ENCODE measurements around the gene MRPL36. TPM values are rescaled to one million over a fixed set of nuclear protein-coding genes. Genes with fewer than 3 reads are reported as not detected.

MRPL36 gene
- total RNA-seq, 1 experiment from 2014 or later, result 79.9 TPM

DNA sequence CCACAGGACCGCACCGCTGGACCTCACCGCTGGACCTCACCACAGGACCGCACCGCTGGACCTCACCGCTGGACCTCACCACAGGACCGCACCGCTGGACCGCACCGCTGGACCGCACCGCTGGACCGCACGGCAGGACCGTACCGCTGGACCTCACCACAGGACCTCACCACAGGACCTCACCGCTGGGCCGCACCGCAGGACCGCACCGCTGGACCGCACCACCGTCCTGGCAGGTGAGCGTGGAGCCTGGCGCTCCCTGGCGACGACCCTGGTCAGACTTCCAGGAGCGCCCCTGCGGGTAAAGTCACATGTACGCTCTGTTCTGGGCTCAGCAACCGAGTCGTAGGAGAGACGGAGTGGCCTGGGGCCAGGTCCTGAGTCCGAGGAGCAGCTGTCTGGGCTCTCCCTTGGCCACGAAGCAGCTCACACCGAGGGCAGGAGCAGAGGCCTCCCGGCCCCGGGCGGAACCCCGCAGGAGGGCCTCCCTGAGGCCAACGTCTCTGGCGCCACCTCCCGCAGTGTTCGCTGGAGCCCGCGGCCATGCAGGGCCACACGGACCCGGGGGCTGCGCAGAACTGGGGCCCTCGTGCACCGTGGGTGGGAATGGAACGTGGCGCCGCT lies 30.5 kb downstream of the MRPL36 start:
- ChIA-PET CTCF (no interaction called here), POLR2A (no interaction called here)
- no peaks in the 10 kb centered on the region for H3K27me3 ChIP-seq (ENCODE audit: control insufficient read depth, insufficient read depth, low read length)
- H3K27ac ChIP-seq (ENCODE audit: low read length), result no peak overlapping the region
- no peaks in the 10 kb centered on the region for H3K9me3 ChIP-seq (ENCODE audit: control insufficient read depth, insufficient read depth, low read depth, low read length)
- in situ Hi-C loops (cut with HindIII; ENCODE audit: low pct_unique_long_range_greater_than_20kb, low sequenced_read_pairs) (no loop called here), intact Hi-C loops (cut with micrococcal nuclease; ENCODE audit: unreplicated experiment) (no loop called here)
- ATAC-seq (no peak), DNase-seq (ENCODE audit: low read depth, low spot score) (no peak)
- no TSS peak for BruUV-seq (replicated peaks)
- H3K36me3 ChIP-seq (ENCODE audit: control insufficient read depth, insufficient read depth, low read length), result no peaks in the 10 kb centered on the region
- H3K4me1 ChIP-seq (ENCODE audit: control insufficient read depth, insufficient read depth, low read length), result 0 out of 2 replicates have a peak, but pooled peaks cover 4% of the 10 kb centered on the region
- H3K4me3 ChIP-seq (ENCODE audit: low read depth in 2 of 2, low read length in 2 of 2), result no peak overlapping the region
- TF ChIP-seq, protein P1, sequence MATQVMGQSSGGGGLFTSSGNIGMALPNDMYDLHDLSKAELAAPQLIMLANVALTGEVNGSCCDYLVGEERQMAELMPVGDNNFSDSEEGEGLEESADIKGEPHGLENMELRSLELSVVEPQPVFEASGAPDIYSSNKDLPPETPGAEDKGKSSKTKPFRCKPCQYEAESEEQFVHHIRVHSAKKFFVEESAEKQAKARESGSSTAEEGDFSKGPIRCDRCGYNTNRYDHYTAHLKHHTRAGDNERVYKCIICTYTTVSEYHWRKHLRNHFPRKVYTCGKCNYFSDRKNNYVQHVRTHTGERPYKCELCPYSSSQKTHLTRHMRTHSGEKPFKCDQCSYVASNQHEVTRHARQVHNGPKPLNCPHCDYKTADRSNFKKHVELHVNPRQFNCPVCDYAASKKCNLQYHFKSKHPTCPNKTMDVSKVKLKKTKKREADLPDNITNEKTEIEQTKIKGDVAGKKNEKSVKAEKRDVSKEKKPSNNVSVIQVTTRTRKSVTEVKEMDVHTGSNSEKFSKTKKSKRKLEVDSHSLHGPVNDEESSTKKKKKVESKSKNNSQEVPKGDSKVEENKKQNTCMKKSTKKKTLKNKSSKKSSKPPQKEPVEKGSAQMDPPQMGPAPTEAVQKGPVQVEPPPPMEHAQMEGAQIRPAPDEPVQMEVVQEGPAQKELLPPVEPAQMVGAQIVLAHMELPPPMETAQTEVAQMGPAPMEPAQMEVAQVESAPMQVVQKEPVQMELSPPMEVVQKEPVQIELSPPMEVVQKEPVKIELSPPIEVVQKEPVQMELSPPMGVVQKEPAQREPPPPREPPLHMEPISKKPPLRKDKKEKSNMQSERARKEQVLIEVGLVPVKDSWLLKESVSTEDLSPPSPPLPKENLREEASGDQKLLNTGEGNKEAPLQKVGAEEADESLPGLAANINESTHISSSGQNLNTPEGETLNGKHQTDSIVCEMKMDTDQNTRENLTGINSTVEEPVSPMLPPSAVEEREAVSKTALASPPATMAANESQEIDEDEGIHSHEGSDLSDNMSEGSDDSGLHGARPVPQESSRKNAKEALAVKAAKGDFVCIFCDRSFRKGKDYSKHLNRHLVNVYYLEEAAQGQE (IDR thresholded peaks at IDR 0.05; ENCODE audit: insufficient read depth in 1 of 2, low read depth in 2 of 2, low read length in 1 of 2), result no peak
- TF ChIP-seq SIN3A (IDR thresholded peaks at IDR 0.05; ENCODE audit: borderline replicate concordance, insufficient read depth, low read depth, low read length) (no peak), POLR2AphosphoS5 (IDR thresholded peaks at IDR 0.05; ENCODE audit: low read depth, low read length) (no peak), TCF7L2 (IDR thresholded peaks at IDR 0.05; ENCODE audit: low read depth, low read length) (no peak)
- TF ChIP-seq, protein P2, sequence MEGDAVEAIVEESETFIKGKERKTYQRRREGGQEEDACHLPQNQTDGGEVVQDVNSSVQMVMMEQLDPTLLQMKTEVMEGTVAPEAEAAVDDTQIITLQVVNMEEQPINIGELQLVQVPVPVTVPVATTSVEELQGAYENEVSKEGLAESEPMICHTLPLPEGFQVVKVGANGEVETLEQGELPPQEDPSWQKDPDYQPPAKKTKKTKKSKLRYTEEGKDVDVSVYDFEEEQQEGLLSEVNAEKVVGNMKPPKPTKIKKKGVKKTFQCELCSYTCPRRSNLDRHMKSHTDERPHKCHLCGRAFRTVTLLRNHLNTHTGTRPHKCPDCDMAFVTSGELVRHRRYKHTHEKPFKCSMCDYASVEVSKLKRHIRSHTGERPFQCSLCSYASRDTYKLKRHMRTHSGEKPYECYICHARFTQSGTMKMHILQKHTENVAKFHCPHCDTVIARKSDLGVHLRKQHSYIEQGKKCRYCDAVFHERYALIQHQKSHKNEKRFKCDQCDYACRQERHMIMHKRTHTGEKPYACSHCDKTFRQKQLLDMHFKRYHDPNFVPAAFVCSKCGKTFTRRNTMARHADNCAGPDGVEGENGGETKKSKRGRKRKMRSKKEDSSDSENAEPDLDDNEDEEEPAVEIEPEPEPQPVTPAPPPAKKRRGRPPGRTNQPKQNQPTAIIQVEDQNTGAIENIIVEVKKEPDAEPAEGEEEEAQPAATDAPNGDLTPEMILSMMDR (IDR thresholded peaks at IDR 0.05), result no peak

DNA sequence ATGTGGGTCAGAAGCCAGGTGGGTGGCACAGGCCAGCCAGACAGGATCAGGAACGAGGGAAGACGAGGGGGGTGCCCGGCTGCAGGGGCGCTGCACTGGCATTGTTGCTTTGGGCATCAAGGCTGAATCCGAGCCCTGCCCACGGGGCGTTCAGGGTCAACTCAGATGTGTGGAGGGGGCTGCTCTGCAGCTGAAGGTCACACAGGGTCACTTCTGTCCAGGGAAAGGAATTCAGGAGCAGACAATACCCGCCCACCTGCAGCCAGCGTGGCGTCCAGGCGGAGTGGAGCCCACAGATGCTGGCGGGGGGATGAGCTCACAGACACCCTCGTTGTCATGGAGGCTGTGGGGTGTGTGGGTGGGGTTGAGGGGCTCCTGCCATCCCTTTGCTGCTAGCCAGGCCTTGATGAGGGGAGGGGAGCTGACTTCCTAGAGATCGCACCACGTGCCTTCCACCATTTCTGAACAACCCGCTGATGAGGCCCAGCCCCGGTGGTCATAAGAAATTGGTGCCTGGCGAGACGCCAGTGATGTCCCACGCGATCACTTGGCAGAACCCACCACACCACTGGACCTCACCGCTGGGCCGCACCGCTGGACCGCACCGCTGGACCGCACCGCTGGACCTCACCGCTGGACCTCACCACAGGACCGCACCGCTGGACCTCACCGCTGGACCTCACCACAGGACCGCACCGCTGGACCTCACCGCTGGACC lies 31.2 kb downstream of the MRPL36 start:
- ChIA-PET POLR2A (no interaction called here), CTCF (no interaction called here)
- H3K9me3 ChIP-seq (ENCODE audit: control insufficient read depth, insufficient read depth, low read depth, low read length), result no peaks in the 10 kb centered on the region
- ATAC-seq, result no peak
- no TSS peak for BruUV-seq (replicated peaks)
- intact Hi-C loops (cut with micrococcal nuclease; ENCODE audit: unreplicated experiment) (no loop called here), in situ Hi-C loops (cut with HindIII; ENCODE audit: low pct_unique_long_range_greater_than_20kb, low sequenced_read_pairs) (no loop called here)
- no peak for DNase-seq (ENCODE audit: low read depth, low spot score)
- TF ChIP-seq SIN3A (IDR thresholded peaks at IDR 0.05; ENCODE audit: borderline replicate concordance, insufficient read depth, low read depth, low read length), result no peak
- H3K27me3 ChIP-seq (ENCODE audit: control insufficient read depth, insufficient read depth, low read length), result no peaks in the 10 kb centered on the region
- H3K4me1 ChIP-seq (ENCODE audit: control insufficient read depth, insufficient read depth, low read length), result 0 out of 2 replicates have a peak, but pooled peaks cover 4% of the 10 kb centered on the region
- H3K27ac ChIP-seq (ENCODE audit: low read length), result no peak overlapping the region
- no peak overlapping the region for H3K4me3 ChIP-seq (ENCODE audit: low read depth in 2 of 2, low read length in 2 of 2)
- no peaks in the 10 kb centered on the region for H3K36me3 ChIP-seq (ENCODE audit: control insufficient read depth, insufficient read depth, low read length)
